ENCODE results near the gene TMEM88.
"Not testable (repeated sequence)": the region's sequence is repeated elsewhere in the genome, so short reads cannot be mapped to it uniquely, and the experiment has no call there.

TMEM88 gene

GRCh38 chr17:7856011-7856810 is 1.3 kb downstream of the TMEM88 start:
- peak; percentile 89 for DNase-seq (ENCODE audit: low read depth)

- DNase-seq (ENCODE audit: low read depth), result peak; percentile 83
These were observed 2.2 kb downstream of the TMEM88 start, which contains the start of gene NAA38 for GRCh38 chr17:7856811-7857712. TSS of gene NAA38 (minus strand) at chr17:7857559. CDS start at chr17:7857463, 96 bp downstream.

GRCh38 chr17:7857713-7858521 is 3.1 kb downstream of the TMEM88 start, which contains the start of gene CYB5D1:
TSS of gene CYB5D1 (plus strand) at chr17:7858003. CDS start at chr17:7858135, 132 bp downstream.
- DNase-seq (ENCODE audit: low read depth), result no peak

GRCh38 chr17:7858522-7858810 is 3.6 kb downstream of the TMEM88 start:
- no peak for DNase-seq (ENCODE audit: low read depth)

GRCh38 chr17:7859028-7859427 is 4.2 kb downstream of the TMEM88 start:
- no peak for DNase-seq (ENCODE audit: low read depth)

GRCh38 chr17:7862692-7863437 is 8.0 kb downstream of the TMEM88 start:
- DNase-seq (ENCODE audit: low read depth), result no peak

- not testable (repeated sequence) for DNase-seq (ENCODE audit: low read depth)
These were observed 9.5 kb downstream of the TMEM88 start for GRCh38 chr17:7864384-7864783.

- DNase-seq (ENCODE audit: low read depth), result no peak
These were observed 10.3 kb downstream of the TMEM88 start for GRCh38 chr17:7864995-7865650.

- DNase-seq (ENCODE audit: low read depth), result no peak
These were observed 13.0 kb downstream of the TMEM88 start for GRCh38 chr17:7867881-7868329.

GRCh38 chr17:7873051-7873450 is 18.2 kb downstream of the TMEM88 start:
- DNase-seq (ENCODE audit: low read depth), result no peak

GRCh38 chr17:7875804-7876370 is 21.0 kb downstream of the TMEM88 start:
- no peak for DNase-seq (ENCODE audit: low read depth)

GRCh38 chr17:7878234-7878633 is 23.4 kb downstream of the TMEM88 start:
- DNase-seq (ENCODE audit: low read depth), result no peak

GRCh38 chr17:7880076-7880868 is 25.4 kb downstream of the TMEM88 start:
- DNase-seq (ENCODE audit: low read depth), result no peak

- DNase-seq (ENCODE audit: low read depth), result no peak
These were observed 26.6 kb downstream of the TMEM88 start for GRCh38 chr17:7881276-7882054.

- DNase-seq (ENCODE audit: low read depth), result no peak
These were observed 27.2 kb downstream of the TMEM88 start for GRCh38 chr17:7882068-7882467.

GRCh38 chr17:7882629-7883028 is 27.8 kb downstream of the TMEM88 start:
- no peak for DNase-seq (ENCODE audit: low read depth)

GRCh38 chr17:7883781-7884386 is 29.0 kb downstream of the TMEM88 start:
- no peak for DNase-seq (ENCODE audit: low read depth)

Measured in CMK (cell line).